ENCODE measurements around the gene NELFA.

DNA sequence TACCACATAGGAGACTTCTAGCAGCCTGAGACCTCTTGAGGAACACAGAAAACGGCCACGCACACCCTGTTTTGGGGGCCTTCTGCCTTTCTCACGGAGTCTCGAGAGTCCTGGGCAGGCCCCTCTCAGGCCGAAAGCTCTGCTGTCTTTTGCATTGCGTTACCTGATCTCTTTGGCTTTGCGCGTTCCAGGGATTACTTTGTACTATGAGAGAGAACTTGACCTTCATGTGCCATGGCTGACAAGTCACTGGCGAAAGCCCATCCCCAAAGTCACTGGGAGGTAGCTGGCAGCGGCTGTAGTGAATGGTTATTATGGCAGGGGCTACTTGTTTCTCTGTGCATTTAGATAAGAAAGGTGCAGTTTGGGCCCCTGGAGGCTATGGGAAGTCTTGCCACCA is 42.3 kb upstream of the NELFA start:
- no peak for TF ChIP-seq ZNF8 (CRISPR knock-in tag; IDR thresholded peaks at IDR 0.05)
- TF ChIP-seq ZFP3 (CRISPR knock-in tag; IDR thresholded peaks at IDR 0.05), result no peak
- TF ChIP-seq BACH2 (CRISPR knock-in tag; IDR thresholded peaks at IDR 0.05; ENCODE audit: borderline replicate concordance), result no peak
